SK-N-MC (cell line): ENCODE data around the gene F13B.
"Not testable (repeated sequence)": the region's sequence is repeated elsewhere in the genome, so short reads cannot be mapped to it uniquely, and the experiment has no call there.

Experiments
- DNase-seq: peaks from one replicate; pipeline ENCODE4 v3.0.0-alpha.2; 2011; ENCODE audit warnings: low read depth, low spot score
- H3K27ac ChIP-seq: fragments of 200-600 bp; sonication (generic); 2 replicates; pipeline ENCODE4 v1.5.1; 2016; ENCODE audit warnings: mixed run types
- H3K36me3 ChIP-seq: fragments of 200-600 bp; sonication (generic); 2 replicates; pipeline ENCODE4 v1.6.1; 2017; ENCODE audit warnings: antibody characterized with exemption, low read length, mixed read lengths; ENCODE audit not compliant: insufficient read depth
- H3K4me3 ChIP-seq: fragments of 200-600 bp; sonication (generic); 2 replicates; pipeline ENCODE4 v1.5.1; 2016
- H3K9ac ChIP-seq: fragments of 200-600 bp; sonication (generic); 2 replicates; pipeline ENCODE4 v1.8.0; 2017; ENCODE audit warnings: mixed run types, mixed read lengths; ENCODE audit not compliant: insufficient read length
- H3K9me3 ChIP-seq: fragments of 200-600 bp; sonication (generic); 2 replicates; pipeline ENCODE4 v1.6.1; 2017; ENCODE audit warnings: low read depth, mild to moderate bottlenecking, antibody characterized with exemption, low read length, moderate library complexity, mixed read lengths
- EZH2 ChIP-seq: fragments of 200-600 bp; sonication (generic); IDR thresholded peaks from one replicate; pipeline ENCODE4 v1.6.1; 2017; ENCODE audit warnings: antibody characterized with exemption
- FOXP2 ChIP-seq: optimal IDR thresholded peaks from 2 replicates; pipeline ENCODE3; 2011; ENCODE audit warnings: mild to moderate bottlenecking, moderate library complexity; ENCODE audit not compliant: insufficient read depth; ENCODE audit errors: extremely low read length, control extremely low read depth
- POLR2AphosphoS5 ChIP-seq: IDR thresholded peaks from 2 replicates; pipeline ENCODE4 v1.6.1; 2012; ENCODE audit warnings: mild to moderate bottlenecking, low read depth, low read length, borderline replicate concordance

F13B gene, protein sequence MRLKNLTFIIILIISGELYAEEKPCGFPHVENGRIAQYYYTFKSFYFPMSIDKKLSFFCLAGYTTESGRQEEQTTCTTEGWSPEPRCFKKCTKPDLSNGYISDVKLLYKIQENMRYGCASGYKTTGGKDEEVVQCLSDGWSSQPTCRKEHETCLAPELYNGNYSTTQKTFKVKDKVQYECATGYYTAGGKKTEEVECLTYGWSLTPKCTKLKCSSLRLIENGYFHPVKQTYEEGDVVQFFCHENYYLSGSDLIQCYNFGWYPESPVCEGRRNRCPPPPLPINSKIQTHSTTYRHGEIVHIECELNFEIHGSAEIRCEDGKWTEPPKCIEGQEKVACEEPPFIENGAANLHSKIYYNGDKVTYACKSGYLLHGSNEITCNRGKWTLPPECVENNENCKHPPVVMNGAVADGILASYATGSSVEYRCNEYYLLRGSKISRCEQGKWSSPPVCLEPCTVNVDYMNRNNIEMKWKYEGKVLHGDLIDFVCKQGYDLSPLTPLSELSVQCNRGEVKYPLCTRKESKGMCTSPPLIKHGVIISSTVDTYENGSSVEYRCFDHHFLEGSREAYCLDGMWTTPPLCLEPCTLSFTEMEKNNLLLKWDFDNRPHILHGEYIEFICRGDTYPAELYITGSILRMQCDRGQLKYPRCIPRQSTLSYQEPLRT

DNA sequence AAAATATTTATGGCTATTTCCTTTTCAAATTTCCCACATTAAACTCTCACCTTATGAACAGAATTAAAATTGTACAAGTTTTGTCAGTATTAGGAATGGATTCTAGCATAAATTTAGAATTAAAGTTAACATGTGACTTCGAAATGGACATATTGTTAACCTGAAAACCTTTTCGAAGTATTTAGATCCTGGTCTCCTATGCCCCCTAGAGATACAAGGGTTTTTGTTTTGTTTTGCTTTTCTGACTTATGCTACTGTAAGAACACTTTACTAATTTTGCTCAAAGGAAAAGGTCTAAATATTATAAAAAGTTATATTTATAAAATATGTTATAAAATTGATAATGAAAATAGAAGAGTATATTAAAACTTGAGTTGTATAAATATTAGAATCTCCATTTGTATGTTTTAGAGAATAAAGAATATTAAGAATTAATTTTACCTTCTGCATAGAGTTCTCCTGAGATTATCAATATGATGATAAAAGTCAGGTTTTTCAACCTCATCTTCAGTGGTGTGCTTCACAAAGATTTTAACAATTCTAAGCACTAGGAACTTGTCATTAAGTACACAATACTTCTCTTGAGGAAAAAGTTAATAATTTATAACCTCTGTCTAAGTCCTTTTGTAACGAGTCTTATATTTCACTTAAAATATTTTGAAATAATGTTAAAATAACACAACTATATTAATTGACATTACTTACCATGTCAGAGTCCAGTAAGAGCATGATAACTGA is at the start of gene F13B:
Gene F13B, minus strand, starts transcription at position 542 of the 738 bp plus-strand sequence. Its CDS starts 37 bp downstream, at position 505.
- TF ChIP-seq EZH2: no peak
- no peak for TF ChIP-seq POLR2AphosphoS5
- TF ChIP-seq FOXP2: no peak
- Histone ChIP-seq H3K9me3 (no peaks in the 10 kb centered on the region), H3K4me3 (no peak within 1 kb of the TSS), H3K27ac (no peak within 1 kb of the TSS), H3K9ac (no peak within 1 kb of the TSS), H3K36me3 (no peaks in the 10 kb centered on the region)
- no peak for DNase-seq

DNA sequence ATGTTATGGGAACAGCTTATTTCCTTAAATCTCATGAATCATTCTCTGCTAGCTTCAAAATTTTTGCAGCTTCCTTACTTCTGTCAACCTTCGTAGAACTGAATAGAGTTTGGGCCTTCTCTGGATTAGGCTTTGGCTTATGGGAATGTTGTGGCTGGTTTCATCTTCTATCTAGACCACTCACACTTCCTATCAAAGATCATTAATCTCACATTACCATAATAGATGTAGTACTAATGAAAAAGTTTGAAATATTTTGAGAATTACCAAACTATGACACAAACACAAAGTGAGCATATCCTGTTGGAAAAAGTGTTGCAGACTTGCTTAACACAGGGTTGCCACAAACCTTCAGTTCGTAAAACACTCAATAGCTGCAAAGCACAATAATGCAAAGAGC is 49.1 kb upstream of the F13B start:
- Histone ChIP-seq H3K36me3 (peaks cover 85% of the 10 kb centered on the region), H3K27ac (no peak overlapping the region), H3K9me3 (no peaks in the 10 kb centered on the region), H3K9ac (no peak overlapping the region), H3K4me3 (no peak overlapping the region)
- no peak for DNase-seq
- TF ChIP-seq FOXP2 (no peak), EZH2 (no peak)

DNA sequence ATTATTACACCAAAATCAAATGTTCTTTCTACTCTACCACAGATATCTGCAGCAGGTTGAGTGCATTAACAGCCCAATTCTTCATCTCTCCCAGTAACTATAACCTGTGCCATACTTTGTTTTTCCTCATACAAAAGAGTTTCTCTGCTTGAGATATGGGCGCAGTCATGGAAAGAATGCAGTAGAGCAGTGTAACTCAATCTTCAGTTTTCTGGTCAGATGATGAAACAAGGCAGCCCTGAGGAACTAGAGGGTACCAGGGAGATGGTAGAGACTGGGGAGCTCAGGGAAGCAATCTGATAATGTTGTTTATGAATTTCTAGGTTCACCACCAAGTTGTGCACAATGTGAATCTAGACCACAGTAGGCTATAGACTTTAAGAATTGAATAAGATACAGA is 39.8 kb upstream of the F13B start:
- peaks cover 80% of the 10 kb centered on the region for H3K36me3 ChIP-seq
- no peak for DNase-seq
- no peak for TF ChIP-seq FOXP2
- TF ChIP-seq POLR2AphosphoS5: no peak
- TF ChIP-seq EZH2: no peak

DNA sequence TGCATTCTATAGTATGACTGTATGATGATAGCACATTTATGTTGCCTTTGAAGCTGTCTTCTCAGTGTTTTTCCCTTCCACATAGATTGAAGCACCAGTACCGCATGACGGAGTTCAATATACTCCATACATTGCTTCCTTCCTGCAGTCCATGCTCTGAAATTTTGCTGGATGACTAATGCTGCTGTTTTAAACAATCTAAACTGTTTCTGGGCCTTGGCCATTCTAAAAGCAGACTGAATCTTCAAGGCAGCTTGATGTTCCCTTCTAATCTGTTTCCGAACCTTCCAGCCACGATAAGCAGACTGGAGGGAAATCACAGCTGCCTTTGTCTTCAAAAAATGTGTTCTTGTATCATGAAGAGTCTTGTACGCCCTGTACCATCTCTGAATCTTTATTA is 36.2 kb upstream of the F13B start:
- peaks cover 68% of the 10 kb centered on the region for H3K36me3 ChIP-seq
- no peak overlapping the region for H3K4me3 ChIP-seq
- H3K27ac ChIP-seq: no peak overlapping the region
- no peaks in the 10 kb centered on the region for H3K9me3 ChIP-seq
- TF ChIP-seq POLR2AphosphoS5 (no peak), FOXP2 (no peak), EZH2 (no peak)
- no peak overlapping the region for H3K9ac ChIP-seq
- DNase-seq: no peak

More for the DNA sequence above, 39.8 kb upstream of the F13B start:
- Histone ChIP-seq H3K9ac (no peak overlapping the region), H3K4me3 (no peak overlapping the region), H3K27ac (no peak overlapping the region), H3K9me3 (no peaks in the 10 kb centered on the region)

DNA sequence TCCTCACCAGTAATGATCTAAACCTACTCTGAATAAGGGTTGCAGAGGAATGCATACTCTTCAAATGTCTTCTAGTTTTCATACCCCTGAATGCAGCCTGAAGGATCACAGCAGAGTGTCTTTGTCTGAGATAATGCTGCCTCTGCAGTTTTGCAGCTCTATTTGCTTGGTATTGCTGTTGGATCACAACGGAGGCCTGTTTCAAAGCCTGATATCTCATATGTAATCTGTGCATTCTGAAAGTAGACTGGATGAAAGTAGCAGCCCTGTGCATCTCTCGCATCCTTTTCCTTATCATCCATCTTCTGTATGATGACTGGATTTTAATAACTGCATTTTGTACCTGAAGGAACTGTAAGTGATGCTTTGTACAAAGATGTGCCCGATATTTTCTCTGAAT is 34.9 kb upstream of the F13B start:
- H3K9me3 ChIP-seq: no peaks in the 10 kb centered on the region
- no peak for DNase-seq
- peaks cover 58% of the 10 kb centered on the region for H3K36me3 ChIP-seq

DNA sequence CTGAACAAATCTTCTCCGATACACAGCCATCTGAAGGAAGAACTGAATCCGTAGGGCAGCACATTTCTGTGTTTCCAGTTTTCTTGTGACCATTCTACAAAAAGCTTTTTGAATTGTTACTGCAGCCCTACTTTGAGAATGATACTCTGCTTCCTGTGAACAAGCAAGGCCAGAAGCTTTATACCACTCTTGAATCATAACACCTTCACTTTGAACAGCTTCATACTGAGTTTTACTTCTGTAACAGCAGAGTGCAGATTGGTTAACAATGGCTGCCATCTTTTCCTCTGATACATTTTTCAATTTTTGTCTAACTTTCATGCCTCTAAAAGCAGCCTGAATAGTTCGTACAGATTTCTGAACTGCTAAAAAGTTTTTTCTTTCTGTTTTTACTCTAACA is 33.6 kb upstream of the F13B start:
- Histone ChIP-seq H3K9ac (no peak overlapping the region), H3K9me3 (no peaks in the 10 kb centered on the region), H3K36me3 (peaks cover 45% of the 10 kb centered on the region), H3K4me3 (no peak overlapping the region), H3K27ac (no peak overlapping the region)
- TF ChIP-seq FOXP2: no peak
- no peak for DNase-seq

More for the DNA sequence above, 34.9 kb upstream of the F13B start:
- Histone ChIP-seq H3K4me3 (no peak overlapping the region), H3K27ac (no peak overlapping the region), H3K9ac (no peak overlapping the region)
- TF ChIP-seq EZH2 (no peak), FOXP2 (no peak), POLR2AphosphoS5 (no peak)

DNA sequence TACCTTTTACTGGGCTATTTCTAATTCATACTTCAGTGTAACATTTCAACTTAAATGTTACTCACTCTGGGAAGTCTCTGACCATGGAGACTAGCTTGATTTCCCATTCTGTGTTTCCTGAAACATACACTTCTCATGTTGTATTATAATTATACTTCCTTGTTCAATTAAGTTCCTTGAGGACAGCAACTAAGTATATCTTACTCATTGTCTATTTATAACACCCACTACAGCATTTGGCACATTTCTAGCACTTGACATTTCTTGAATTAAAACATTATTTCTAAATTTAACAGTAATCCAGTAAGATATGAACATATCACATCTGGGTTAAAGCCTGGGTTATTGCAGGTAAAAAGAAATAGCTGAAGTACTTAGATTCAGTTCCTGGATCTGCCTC is 32.4 kb upstream of the F13B start:
- TF ChIP-seq FOXP2: no peak
- no peak for TF ChIP-seq EZH2
- no peak for TF ChIP-seq POLR2AphosphoS5
- H3K27ac ChIP-seq: no peak overlapping the region
- DNase-seq: no peak
- H3K4me3 ChIP-seq: no peak overlapping the region
- no peaks in the 10 kb centered on the region for H3K9me3 ChIP-seq
- H3K36me3 ChIP-seq: peaks cover 35% of the 10 kb centered on the region
- H3K9ac ChIP-seq: no peak overlapping the region

DNA sequence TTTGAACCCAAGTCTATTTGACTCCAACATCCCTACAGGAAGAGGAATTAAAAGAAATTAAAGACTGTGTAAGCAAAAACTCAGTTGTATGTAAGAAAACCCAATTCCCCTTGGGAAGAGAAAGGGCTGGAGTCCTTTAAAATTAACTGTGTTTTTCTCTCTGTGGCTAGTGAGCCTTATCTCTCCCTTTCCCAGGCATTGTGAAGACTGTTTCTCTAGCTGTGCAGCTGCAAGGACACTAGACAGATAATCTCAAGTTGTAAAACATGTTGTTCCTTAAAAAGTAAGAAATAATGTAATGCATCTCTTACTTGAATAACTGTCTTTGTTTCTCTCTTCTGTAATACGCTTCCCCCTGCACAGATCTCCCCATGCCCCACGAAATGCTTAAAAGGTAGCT is 29.9 kb upstream of the F13B start:
- not testable (repeated sequence) for H3K4me3 ChIP-seq, H3K27ac ChIP-seq, H3K9me3 ChIP-seq, H3K9ac ChIP-seq, DNase-seq
- peaks cover 35% of the 10 kb centered on the region for H3K36me3 ChIP-seq

DNA sequence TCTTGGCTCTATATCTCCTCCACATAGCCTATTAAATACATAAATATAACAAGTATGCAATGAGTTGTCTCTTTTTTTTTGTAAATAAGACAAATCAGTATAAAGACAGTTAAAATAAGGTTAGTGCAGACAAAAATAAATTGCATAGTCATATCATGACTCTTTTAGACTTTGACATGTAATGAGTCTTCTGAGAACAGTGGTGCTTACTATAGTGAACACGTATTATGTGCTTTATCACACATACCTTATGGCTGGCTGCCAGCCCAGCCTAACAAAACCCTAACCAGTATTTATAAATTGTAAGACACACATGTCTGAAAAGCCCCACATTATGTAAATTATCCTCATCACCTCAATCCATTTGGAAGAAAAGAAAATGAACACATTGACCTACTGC is 29.1 kb upstream of the F13B start:
- no peak for TF ChIP-seq POLR2AphosphoS5
- no peak for TF ChIP-seq EZH2
- TF ChIP-seq FOXP2: no peak
- no peak overlapping the region for H3K27ac ChIP-seq
- no peak for DNase-seq
- H3K4me3 ChIP-seq: no peak overlapping the region
- peaks cover 40% of the 10 kb centered on the region for H3K36me3 ChIP-seq
- no peaks in the 10 kb centered on the region for H3K9me3 ChIP-seq
- no peak overlapping the region for H3K9ac ChIP-seq
